Measurements from ENCODE around the gene COBLL1. TPM values are rescaled to one million over a fixed set of nuclear protein-coding genes. Genes with fewer than 3 reads are reported as not detected.

COBLL1 gene
- polyA plus RNA-seq, 1 donor (not counting 4 experiments of a cell fraction or from before 2014, with no cell fraction given) = 14.9 TPM

- Histone ChIP-seq H3K27me3 (ENCODE audit: control insufficient read depth, extremely low read depth, insufficient read depth, low read length) (no peaks in the 10 kb centered on the region), H3K9me1 (ENCODE audit: control insufficient read depth, extremely low read depth, insufficient read depth, low read length) (no peaks in the 10 kb centered on the region), H3K4me1 (ENCODE audit: control insufficient read depth, extremely low read depth, insufficient read depth, low read length) (no peaks in the 10 kb centered on the region), H3K79me2 (ENCODE audit: control insufficient read depth, insufficient read depth, low read length) (no peaks in the 10 kb centered on the region), H4K20me1 (ENCODE audit: control insufficient read depth, extremely low read depth, insufficient read depth, low read length) (no peaks in the 10 kb centered on the region), H2AFZ (ENCODE audit: control insufficient read depth, low read length) (no peak overlapping the region), H3K4me3 (ENCODE audit: control insufficient read depth in 2 of 3, extremely low read depth in 1 of 3, insufficient read depth in 2 of 3, low read depth in 1 of 3, low read length in 3 of 3) (no peak overlapping the region), H3K4me2 (ENCODE audit: control insufficient read depth, extremely low read depth, insufficient read depth, low read depth, low read length) (no peak overlapping the region), H3K27ac (ENCODE audit: control insufficient read depth, insufficient read depth, low read length) (no peak overlapping the region), H3K9me3 (ENCODE audit: control insufficient read depth, low read depth, low read length) (no peaks in the 10 kb centered on the region), H3K9ac (ENCODE audit: control insufficient read depth, extremely low read depth, insufficient read depth, low read length) (no peak overlapping the region), H3K36me3 (ENCODE audit: control insufficient read depth in 2 of 2, extremely low read depth in 1 of 2, insufficient read depth in 2 of 2, low read length in 2 of 2) (no peaks in the 10 kb centered on the region)
- peak; percentile 9 for FAIRE-seq
- dilution Hi-C loops (cut with MboI; ENCODE audit: extremely low pct_ligation_motif_present, low sequenced_read_pairs) = no loop called here
- TF ChIP-seq, protein P1, sequence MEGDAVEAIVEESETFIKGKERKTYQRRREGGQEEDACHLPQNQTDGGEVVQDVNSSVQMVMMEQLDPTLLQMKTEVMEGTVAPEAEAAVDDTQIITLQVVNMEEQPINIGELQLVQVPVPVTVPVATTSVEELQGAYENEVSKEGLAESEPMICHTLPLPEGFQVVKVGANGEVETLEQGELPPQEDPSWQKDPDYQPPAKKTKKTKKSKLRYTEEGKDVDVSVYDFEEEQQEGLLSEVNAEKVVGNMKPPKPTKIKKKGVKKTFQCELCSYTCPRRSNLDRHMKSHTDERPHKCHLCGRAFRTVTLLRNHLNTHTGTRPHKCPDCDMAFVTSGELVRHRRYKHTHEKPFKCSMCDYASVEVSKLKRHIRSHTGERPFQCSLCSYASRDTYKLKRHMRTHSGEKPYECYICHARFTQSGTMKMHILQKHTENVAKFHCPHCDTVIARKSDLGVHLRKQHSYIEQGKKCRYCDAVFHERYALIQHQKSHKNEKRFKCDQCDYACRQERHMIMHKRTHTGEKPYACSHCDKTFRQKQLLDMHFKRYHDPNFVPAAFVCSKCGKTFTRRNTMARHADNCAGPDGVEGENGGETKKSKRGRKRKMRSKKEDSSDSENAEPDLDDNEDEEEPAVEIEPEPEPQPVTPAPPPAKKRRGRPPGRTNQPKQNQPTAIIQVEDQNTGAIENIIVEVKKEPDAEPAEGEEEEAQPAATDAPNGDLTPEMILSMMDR (optimal IDR thresholded peaks at IDR 0.05 in 1 of 3, IDR thresholded peaks at IDR 0.05 in 1 of 3, conservative IDR thresholded peaks at IDR 0.05 in 1 of 3; ENCODE audit: extremely low read depth in 1 of 3, insufficient read depth in 2 of 3, low read length in 3 of 3) = no peak
- TF ChIP-seq EZH2 (IDR thresholded peaks at IDR 0.05; ENCODE audit: low read length) = no peak
- no peak for DNase-seq (ENCODE audit: low read depth, low spot score)
Measured at GRCh38 chr2:164802095-164802707, 39.4 kb downstream of the COBLL1 start.

GRCh38 chr2:164800572-164800971, 41.1 kb downstream of the COBLL1 start:
- Histone ChIP-seq H4K20me1 (ENCODE audit: control insufficient read depth, extremely low read depth, insufficient read depth, low read length) (no peaks in the 10 kb centered on the region), H3K36me3 (ENCODE audit: control insufficient read depth in 2 of 2, extremely low read depth in 1 of 2, insufficient read depth in 2 of 2, low read length in 2 of 2) (no peaks in the 10 kb centered on the region), H3K27me3 (ENCODE audit: control insufficient read depth, extremely low read depth, insufficient read depth, low read length) (no peaks in the 10 kb centered on the region), H3K9me1 (ENCODE audit: control insufficient read depth, extremely low read depth, insufficient read depth, low read length) (no peaks in the 10 kb centered on the region), H3K4me2 (ENCODE audit: control insufficient read depth, extremely low read depth, insufficient read depth, low read depth, low read length) (no peak overlapping the region), H3K4me3 (ENCODE audit: control insufficient read depth in 2 of 3, extremely low read depth in 1 of 3, insufficient read depth in 2 of 3, low read depth in 1 of 3, low read length in 3 of 3) (no peak overlapping the region), H3K9ac (ENCODE audit: control insufficient read depth, extremely low read depth, insufficient read depth, low read length) (no peak overlapping the region), H3K4me1 (ENCODE audit: control insufficient read depth, extremely low read depth, insufficient read depth, low read length) (no peaks in the 10 kb centered on the region), H3K27ac (ENCODE audit: control insufficient read depth, insufficient read depth, low read length) (no peak overlapping the region), H3K79me2 (ENCODE audit: control insufficient read depth, insufficient read depth, low read length) (no peaks in the 10 kb centered on the region), H3K9me3 (ENCODE audit: control insufficient read depth, low read depth, low read length) (no peaks in the 10 kb centered on the region), H2AFZ (ENCODE audit: control insufficient read depth, low read length) (no peak overlapping the region)
- no peak for FAIRE-seq
- dilution Hi-C loops (cut with MboI; ENCODE audit: extremely low pct_ligation_motif_present, low sequenced_read_pairs) = no loop called here
- DNase-seq (ENCODE audit: low read depth, low spot score) = no peak
- TF ChIP-seq EZH2 (IDR thresholded peaks at IDR 0.05; ENCODE audit: low read length) = no peak
- TF ChIP-seq, protein P1 (optimal IDR thresholded peaks at IDR 0.05 in 1 of 3, IDR thresholded peaks at IDR 0.05 in 1 of 3, conservative IDR thresholded peaks at IDR 0.05 in 1 of 3; ENCODE audit: extremely low read depth in 1 of 3, insufficient read depth in 2 of 3, low read length in 3 of 3) = no peak
